Stimulated activated CD8-positive, alpha-beta memory T cell treated with anti-CD3 and anti-CD28 coated beads, Interleukin-12 subunit alpha, Interleukin-12 subunit beta, amount 100 ng/mL, for 4 hours (primary cell): Measurements from ENCODE around the gene MRPL12.
"Not testable (repeated sequence)": the region's sequence is repeated elsewhere in the genome, so short reads cannot be mapped to it uniquely, and the experiment has no call there.

Experiments used
- DNase-seq: peaks from one replicate; pipeline ENCODE4 v3.0.0-alpha.2; 2020; ENCODE audit warnings: low read depth

Gene MRPL12

GRCh38 chr17:81702934-81703746 lies at the start of gene MRPL12:
Gene MRPL12 (plus strand): TSS chr17:81703367. CDS start chr17:81703502, 135 bp downstream.
- DNase-seq = peak; percentile 84

- no peak for DNase-seq
These were observed 47.6 kb upstream of the MRPL12 start for GRCh38 chr17:81655378-81656117.

- no peak for DNase-seq
These were observed 46.9 kb upstream of the MRPL12 start, which contains the start of gene PDE6G for GRCh38 chr17:81656118-81656743. Gene PDE6G (minus strand): TSS chr17:81656542. CDS start chr17:81653305, 3,237 bp downstream.

GRCh38 chr17:81656835-81657234 lies 46.3 kb upstream of the MRPL12 start:
- DNase-seq = no peak

- no peak for DNase-seq
These were observed 44.1 kb upstream of the MRPL12 start for GRCh38 chr17:81659038-81659437.

GRCh38 chr17:81660441-81660840 lies 42.7 kb upstream of the MRPL12 start:
- no peak for DNase-seq

- no peak for DNase-seq
These were observed 41.2 kb upstream of the MRPL12 start for GRCh38 chr17:81662002-81662401.

- no peak for DNase-seq
These were observed 39.1 kb upstream of the MRPL12 start for GRCh38 chr17:81664051-81664470.

GRCh38 chr17:81665205-81666091 lies 37.7 kb upstream of the MRPL12 start:
- peak; percentile 44 for DNase-seq

GRCh38 chr17:81666092-81666341 lies 37.1 kb upstream of the MRPL12 start:
- no peak for DNase-seq

GRCh38 chr17:81666342-81667191 lies 36.6 kb upstream of the MRPL12 start, which contains the start of the genes CCDC137 and OXLD1:
Gene CCDC137 (plus strand): TSS chr17:81666737. CDS start chr17:81666767, 30 bp downstream.
Gene OXLD1 (minus strand): TSS chr17:81666605. CDS start chr17:81666577, 28 bp downstream.
- DNase-seq = peak; percentile 89

- no peak for DNase-seq
These were observed 35.4 kb upstream of the MRPL12 start for GRCh38 chr17:81667754-81668153.

GRCh38 chr17:81672504-81672903 lies 30.7 kb upstream of the MRPL12 start:
- DNase-seq = no peak

- no peak for DNase-seq
These were observed 30.2 kb upstream of the MRPL12 start for GRCh38 chr17:81672954-81673353.

GRCh38 chr17:81673561-81674258 lies 29.5 kb upstream of the MRPL12 start:
- no peak for DNase-seq

- not testable (repeated sequence) for DNase-seq
These were observed 27.5 kb upstream of the MRPL12 start for GRCh38 chr17:81675515-81676221.

GRCh38 chr17:81676906-81677305 lies 26.3 kb upstream of the MRPL12 start:
- no peak for DNase-seq

- no peak for DNase-seq
These were observed 23.0 kb upstream of the MRPL12 start for GRCh38 chr17:81680150-81680549.

- no peak for DNase-seq
These were observed 21.5 kb upstream of the MRPL12 start for GRCh38 chr17:81681672-81682071.
